Measurements from ENCODE around the gene ADGRA1. TPM values are rescaled to one million over a fixed set of nuclear protein-coding genes. Genes with fewer than 3 reads are reported as not detected.

ADGRA1 gene
- total RNA-seq, 1 donor from 2014 or later, result not detected

DNA sequence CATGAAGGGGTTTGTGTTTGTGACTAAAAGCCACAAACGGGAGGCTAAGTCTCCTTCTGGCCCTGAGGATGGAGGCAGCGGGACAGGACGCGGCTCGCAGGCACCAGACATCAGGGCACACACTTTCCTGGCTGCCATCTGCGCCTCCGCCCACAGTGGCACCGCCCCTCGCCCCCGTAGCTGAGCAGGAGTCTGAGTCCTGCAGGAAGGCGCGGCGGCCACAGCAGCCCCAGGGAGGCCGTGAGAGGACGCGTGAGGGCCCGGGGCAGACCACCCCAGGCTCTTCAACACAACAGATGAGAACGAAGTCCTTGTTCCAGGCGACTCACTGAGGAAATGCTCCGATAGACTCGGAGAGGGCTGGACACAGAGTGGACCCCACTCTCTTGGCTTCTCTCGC lies 6.6 kb downstream of the ADGRA1 start:
- H3K27ac ChIP-seq, result no peak overlapping the region
- H3K27me3 ChIP-seq, result peaks cover 42% of the 10 kb centered on the region
- ATAC-seq (no peak), DNase-seq (no peak)
- H3K4me3 ChIP-seq, result no peak overlapping the region
- H3K4me1 ChIP-seq, result no peaks in the 10 kb centered on the region
- intact Hi-C loops (cut with DNase I), result no loop called here
- H3K36me3 ChIP-seq, result no peaks in the 10 kb centered on the region
- TF ChIP-seq, protein P1, sequence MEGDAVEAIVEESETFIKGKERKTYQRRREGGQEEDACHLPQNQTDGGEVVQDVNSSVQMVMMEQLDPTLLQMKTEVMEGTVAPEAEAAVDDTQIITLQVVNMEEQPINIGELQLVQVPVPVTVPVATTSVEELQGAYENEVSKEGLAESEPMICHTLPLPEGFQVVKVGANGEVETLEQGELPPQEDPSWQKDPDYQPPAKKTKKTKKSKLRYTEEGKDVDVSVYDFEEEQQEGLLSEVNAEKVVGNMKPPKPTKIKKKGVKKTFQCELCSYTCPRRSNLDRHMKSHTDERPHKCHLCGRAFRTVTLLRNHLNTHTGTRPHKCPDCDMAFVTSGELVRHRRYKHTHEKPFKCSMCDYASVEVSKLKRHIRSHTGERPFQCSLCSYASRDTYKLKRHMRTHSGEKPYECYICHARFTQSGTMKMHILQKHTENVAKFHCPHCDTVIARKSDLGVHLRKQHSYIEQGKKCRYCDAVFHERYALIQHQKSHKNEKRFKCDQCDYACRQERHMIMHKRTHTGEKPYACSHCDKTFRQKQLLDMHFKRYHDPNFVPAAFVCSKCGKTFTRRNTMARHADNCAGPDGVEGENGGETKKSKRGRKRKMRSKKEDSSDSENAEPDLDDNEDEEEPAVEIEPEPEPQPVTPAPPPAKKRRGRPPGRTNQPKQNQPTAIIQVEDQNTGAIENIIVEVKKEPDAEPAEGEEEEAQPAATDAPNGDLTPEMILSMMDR (IDR thresholded peaks at IDR 0.05), result no peak
- H3K9me3 ChIP-seq, result no peaks in the 10 kb centered on the region

GRCh38 chr10:133094866-133095265 lies 7.1 kb downstream of the ADGRA1 start:
- TF ChIP-seq, protein P1 (IDR thresholded peaks at IDR 0.05), result no peak
- Histone ChIP-seq H3K4me3 (no peak overlapping the region), H3K27ac (no peak overlapping the region), H3K9me3 (no peaks in the 10 kb centered on the region), H3K36me3 (no peaks in the 10 kb centered on the region), H3K4me1 (no peaks in the 10 kb centered on the region), H3K27me3 (peaks cover 36% of the 10 kb centered on the region)
- ATAC-seq, result no peak
- intact Hi-C loops (cut with DNase I), result no loop called here
- DNase-seq, result no peak

- peaks cover 29% of the 10 kb centered on the region for H3K27me3 ChIP-seq
- no peak overlapping the region for H3K27ac ChIP-seq
These were observed 7.9 kb downstream of the ADGRA1 start for GRCh38 chr10:133095586-133095985.

DNA sequence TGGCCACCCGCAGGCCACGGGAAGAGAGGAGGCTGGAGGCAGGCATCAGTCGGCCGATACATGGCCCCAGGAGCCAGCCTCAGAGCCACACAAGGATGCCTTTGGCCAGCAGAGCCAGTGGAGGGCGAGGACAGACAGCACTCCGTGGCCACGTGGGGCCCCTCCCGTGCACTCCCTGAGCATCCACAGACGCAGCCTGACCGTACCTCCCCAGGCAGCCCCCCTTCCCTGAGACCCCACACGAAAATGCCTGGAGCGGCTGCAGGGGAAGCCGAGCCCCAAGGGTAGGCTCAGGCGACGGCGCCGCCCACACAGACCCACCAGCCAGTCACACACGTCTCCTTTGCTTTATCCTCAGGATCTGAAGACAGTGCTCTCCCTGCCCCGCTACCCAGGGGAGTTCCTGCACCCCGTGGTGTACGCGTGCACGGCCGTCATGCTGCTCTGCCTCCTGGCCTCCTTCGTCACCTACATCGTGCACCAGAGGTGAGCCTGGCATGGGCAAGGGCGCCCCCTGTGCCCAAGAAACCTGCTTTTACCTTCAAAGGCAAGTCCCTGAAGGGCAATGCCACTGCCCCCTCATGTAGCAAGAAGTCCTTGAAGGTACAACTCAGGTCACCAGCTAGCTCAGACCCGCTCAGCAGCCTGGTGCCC lies 9.0 kb downstream of the ADGRA1 start:
- Histone ChIP-seq H3K9me3 (no peaks in the 10 kb centered on the region), H3K36me3 (no peaks in the 10 kb centered on the region), H3K4me3 (no peak overlapping the region), H3K4me1 (no peaks in the 10 kb centered on the region), H3K27me3 (peaks cover 38% of the 10 kb centered on the region), H3K27ac (no peak overlapping the region)
- ATAC-seq (no peak), DNase-seq (no peak)
- TF ChIP-seq, protein P1 (IDR thresholded peaks at IDR 0.05), result no peak
- intact Hi-C loops (cut with DNase I), result no loop called here

More at GRCh38 chr10:133095586-133095985, 7.9 kb downstream of the ADGRA1 start:
- no peak for ATAC-seq
- Histone ChIP-seq H3K36me3 (no peaks in the 10 kb centered on the region), H3K4me1 (no peaks in the 10 kb centered on the region), H3K4me3 (no peak overlapping the region), H3K9me3 (no peaks in the 10 kb centered on the region)
- no peak for DNase-seq
- intact Hi-C loops (cut with DNase I), result no loop called here
- TF ChIP-seq, protein P1 (IDR thresholded peaks at IDR 0.05), result no peak

DNA sequence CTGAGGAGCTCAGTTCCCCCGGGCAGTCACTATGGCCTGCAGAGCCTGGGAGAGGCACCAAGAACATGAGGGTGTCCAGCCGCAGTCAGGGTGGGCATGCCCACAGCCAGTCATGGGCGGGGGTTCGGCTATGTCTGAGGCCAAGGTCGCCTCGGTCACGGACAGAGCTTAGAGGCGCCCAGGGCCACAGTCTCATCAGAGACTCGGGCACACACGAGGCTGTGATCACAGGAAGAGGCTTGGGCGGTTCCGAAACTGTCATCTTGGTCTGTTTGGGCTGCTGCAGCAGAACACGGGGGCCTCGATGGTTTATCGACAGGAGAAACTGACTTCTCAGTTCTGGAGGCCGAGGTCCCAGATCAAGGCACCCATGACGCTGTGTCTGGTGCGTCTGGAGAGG lies 9.7 kb downstream of the ADGRA1 start:
- ATAC-seq (no peak), DNase-seq (no peak)
- no peak overlapping the region for H3K27ac ChIP-seq
- intact Hi-C loops (cut with DNase I), result no loop called here
- no peak overlapping the region for H3K4me3 ChIP-seq
- no peaks in the 10 kb centered on the region for H3K4me1 ChIP-seq
- H3K9me3 ChIP-seq, result no peaks in the 10 kb centered on the region
- H3K36me3 ChIP-seq, result no peaks in the 10 kb centered on the region
- TF ChIP-seq, protein P1 (IDR thresholded peaks at IDR 0.05), result no peak
- peaks cover 43% of the 10 kb centered on the region for H3K27me3 ChIP-seq

GRCh38 chr10:133097961-133098360 lies 10.2 kb downstream of the ADGRA1 start:
- H3K4me3 ChIP-seq, result no peak overlapping the region
- no peaks in the 10 kb centered on the region for H3K9me3 ChIP-seq
- no peaks in the 10 kb centered on the region for H3K4me1 ChIP-seq
- ATAC-seq (no peak), DNase-seq (no peak)
- H3K27ac ChIP-seq, result no peak overlapping the region
- intact Hi-C loops (cut with DNase I), result no loop called here
- H3K36me3 ChIP-seq, result no peaks in the 10 kb centered on the region
- peaks cover 46% of the 10 kb centered on the region for H3K27me3 ChIP-seq
- TF ChIP-seq, protein P1 (IDR thresholded peaks at IDR 0.05), result no peak

All from upper lobe of right lung (tissue), 1 donor.